Measurements from ENCODE around the gene ANKRD18B.
"Not testable (repeated sequence)": the region's sequence is repeated elsewhere in the genome, so short reads cannot be mapped to it uniquely, and the experiment has no call there.

ANKRD18B gene

GRCh38 chr9:33588876-33589275 is 64.8 kb downstream of the ANKRD18B start:
- H3K4me3 ChIP-seq (ENCODE audit: low read depth, low read length) = not testable (repeated sequence)

GRCh38 chr9:33590857-33591256 is 66.8 kb downstream of the ANKRD18B start:
- not testable (repeated sequence) for DNase-seq (ENCODE audit: low read depth); H3K4me3 ChIP-seq (ENCODE audit: low read depth, low read length)

More at GRCh38 chr9:33588876-33589275, 64.8 kb downstream of the ANKRD18B start:
- DNase-seq (ENCODE audit: low read depth) = not testable (repeated sequence)

GRCh38 chr9:33596974-33597373 is 72.9 kb downstream of the ANKRD18B start:
- DNase-seq (ENCODE audit: low read depth); H3K4me3 ChIP-seq (ENCODE audit: low read depth, low read length): not testable (repeated sequence)

GRCh38 chr9:33597386-33597785 is 73.3 kb downstream of the ANKRD18B start:
- H3K4me3 ChIP-seq (ENCODE audit: low read depth, low read length); DNase-seq (ENCODE audit: low read depth): not testable (repeated sequence)

GRCh38 chr9:33598796-33599379 is 74.8 kb downstream of the ANKRD18B start:
- DNase-seq (ENCODE audit: low read depth); H3K4me3 ChIP-seq (ENCODE audit: low read depth, low read length): not testable (repeated sequence)

GRCh38 chr9:33600911-33601310 is 76.9 kb downstream of the ANKRD18B start:
- not testable (repeated sequence) for H3K4me3 ChIP-seq (ENCODE audit: low read depth, low read length); DNase-seq (ENCODE audit: low read depth)

- peak; percentile 29 for DNase-seq (ENCODE audit: low read depth)
- TF ChIP-seq CTCF (IDR thresholded peaks at IDR 0.05; ENCODE audit: insufficient read depth, low read depth, low read length, missing control alignments) = peak; percentile 30
- H3K4me3 ChIP-seq (ENCODE audit: low read depth, low read length) = not testable (repeated sequence)
Measured at GRCh38 chr9:33604249-33604648, 80.2 kb downstream of the ANKRD18B start.

- DNase-seq (ENCODE audit: low read depth) = not testable (repeated sequence)
Measured at GRCh38 chr9:33604936-33605335, 80.9 kb downstream of the ANKRD18B start.

GRCh38 chr9:33611358-33611757 is 87.3 kb downstream of the ANKRD18B start:
- no peak for DNase-seq (ENCODE audit: low read depth)
- no peak overlapping the region for H3K4me3 ChIP-seq (ENCODE audit: low read depth, low read length)
- TF ChIP-seq CTCF (IDR thresholded peaks at IDR 0.05; ENCODE audit: insufficient read depth, low read depth, low read length, missing control alignments) = no peak

More at GRCh38 chr9:33604936-33605335, 80.9 kb downstream of the ANKRD18B start:
- not testable (repeated sequence) for H3K4me3 ChIP-seq (ENCODE audit: low read depth, low read length)

- H3K4me3 ChIP-seq (ENCODE audit: low read depth, low read length); DNase-seq (ENCODE audit: low read depth): not testable (repeated sequence)
Measured at GRCh38 chr9:33612410-33612809, 88.4 kb downstream of the ANKRD18B start.

GRCh38 chr9:33614001-33614687 is 90.1 kb downstream of the ANKRD18B start:
- no peak for DNase-seq (ENCODE audit: low read depth)
- H3K4me3 ChIP-seq (ENCODE audit: low read depth, low read length) = no peak overlapping the region
- no peak for TF ChIP-seq CTCF (IDR thresholded peaks at IDR 0.05; ENCODE audit: insufficient read depth, low read depth, low read length, missing control alignments)

GRCh38 chr9:33618370-33618769 is 94.3 kb downstream of the ANKRD18B start:
- H3K4me3 ChIP-seq (ENCODE audit: low read depth, low read length); DNase-seq (ENCODE audit: low read depth): not testable (repeated sequence)
